HepG2 (cell line): ENCODE measurements around the gene BAZ1A. TPM values are rescaled to one million over a fixed set of nuclear protein-coding genes. Genes with fewer than 3 reads are reported as not detected.

Experiments used
- ATAC-seq: fragments of 200-7000 bp; cut with Tn5 transposase; 3 replicates; pipeline ENCODE4 v1.9.1; 2020; ENCODE audit warnings: mild to moderate bottlenecking, moderate library complexity
- BruUV-seq: library from RNA; stranded (reverse); fragments of 400-500 nt; replicated peaks from 2 replicates; lab custom pipeline; 2021; lab: Mats Ljungman, UMichigan
- CTCF ChIA-PET: fragments of 300-600 bp; formaldehyde crosslinking; extraction: SDS; loops from one replicate; lab custom pipeline; 2021; ENCODE audit warnings: low total read pairs, inconsistent platforms, low intra/inter-chr PET ratio; lab: Yijun Ruan, JAX
- POLR2A ChIA-PET: fragments of 350-600 bp; sonication (Branson Sonifier 250); formaldehyde crosslinking; loops from one replicate; lab custom pipeline; 2020; ENCODE audit warnings: antibody characterized with exemption, inconsistent platforms; lab: Yijun Ruan, JAX
- DNase-seq: peaks from one replicate; pipeline ENCODE4 v3.0.0-alpha.2; 2015; ENCODE audit warnings: low spot score
- FAIRE-seq: peaks from 3 replicates; lab custom pipeline; 2011; peaks lifted over from hg19 to GRCh38; lab: Jason Lieb, UNC
- H2AFZ ChIP-seq: one replicate; pipeline ENCODE4 v1.6.1; 2011; ENCODE audit warnings: low read length, inconsistent platforms
- H3K27ac ChIP-seq: fragments of 300-600 bp; 3 replicates; pipeline ENCODE4 v1.8.0; 2011; ENCODE audit warnings: mixed run types, mild to moderate bottlenecking, mixed read lengths, low read length, inconsistent platforms; ENCODE audit not compliant: insufficient read depth; ENCODE audit errors: extremely low read length
- H3K27me3 ChIP-seq, 2 experiments: fragments of 200-600 bp in 1 of 2; 2 replicates in 1 of 2; 3 replicates in 1 of 2; pipeline versions ENCODE4 v1.6.0 to v1.8.0; 2011; ENCODE audit warnings: low read length in 2 of 2, mild to moderate bottlenecking in 2 of 2, moderate library complexity in 2 of 2, inconsistent platforms in 1 of 2; ENCODE audit not compliant: insufficient read depth in 2 of 2, control insufficient read depth in 1 of 2
- H3K36me3 ChIP-seq, 2 experiments: fragments of 200-600 bp in 1 of 2; replicated peaks in 1 of 2; 2 replicates in 1 of 2; 3 replicates in 1 of 2; pipeline versions ENCODE4 v1.5.1 to v1.8.0; 2011; ENCODE audit warnings: low read length in 2 of 2, inconsistent platforms in 1 of 2; ENCODE audit not compliant: insufficient read depth in 2 of 2, control insufficient read depth in 1 of 2
- H3K4me1 ChIP-seq: 2 replicates; pipeline ENCODE4 v1.5.1; 2012; ENCODE audit warnings: low read length, inconsistent platforms; ENCODE audit not compliant: insufficient read depth
- H3K4me2 ChIP-seq: 2 replicates; pipeline ENCODE4 v1.6.0; 2011; ENCODE audit warnings: low read depth, low read length, inconsistent platforms
- H3K4me3 ChIP-seq, 3 experiments: fragments of 200-600 bp in 1 of 3; sonication (generic), shearing (Covaris generic) in 1 of 3; replicated peaks in 1 of 3; 2 replicates each; pipeline ENCODE4 v1.5.1; 2011 to 2016; ENCODE audit warnings: low read length in 3 of 3, inconsistent platforms in 2 of 3, low read depth in 2 of 3, mild to moderate bottlenecking in 2 of 3, control low read depth in 1 of 3, mixed read lengths in 1 of 3; ENCODE audit not compliant: insufficient read depth in 1 of 3
- H3K79me2 ChIP-seq: one replicate; pipeline ENCODE4 v1.6.1; 2011; ENCODE audit warnings: low read length, inconsistent platforms; ENCODE audit not compliant: insufficient read depth
- H3K9ac ChIP-seq: 2 replicates; pipeline ENCODE4 v1.6.0; 2011; ENCODE audit warnings: mild to moderate bottlenecking, low read depth, low read length, inconsistent platforms; ENCODE audit not compliant: insufficient read depth
- H3K9me3 ChIP-seq: 2 replicates; pipeline ENCODE4 v1.5.1; 2012; ENCODE audit warnings: mild to moderate bottlenecking, low read length
- H4K20me1 ChIP-seq: 2 replicates; pipeline ENCODE4 v1.6.0; 2011; ENCODE audit warnings: inconsistent platforms, mild to moderate bottlenecking, low read length, moderate library complexity; ENCODE audit not compliant: insufficient read depth
- ATF4 ChIP-seq, 2 experiments: fragments of 450-650 bp in 1 of 2; sonication (generic) in 1 of 2; formaldehyde crosslinking; IDR thresholded peaks; 2 replicates each; pipeline versions ENCODE4 v1.5.0 to v1.8.0; 2020 to 2022; ENCODE audit warnings: mild to moderate bottlenecking in 1 of 2, missing genetic modification reagents in 1 of 2
- CENPT ChIP-seq: sonication (generic); formaldehyde crosslinking; IDR thresholded peaks from 2 replicates; pipeline ENCODE4 v1.8.0; 2022; ENCODE audit warnings: low read depth, mild to moderate bottlenecking, moderate library complexity, missing genetic modification reagents
- HNRNPH1 ChIP-seq: fragments of 200-400 bp; formaldehyde crosslinking; optimal IDR thresholded peaks from 2 replicates; pipeline ENCODE3; 2017; ENCODE audit warnings: mild to moderate bottlenecking, low read depth, low read length
- KDM5B ChIP-seq: sonication (generic); formaldehyde crosslinking; IDR thresholded peaks from 2 replicates; pipeline ENCODE4 v1.4.0; 2020; ENCODE audit warnings: missing genetic modification reagents, mild to moderate bottlenecking, borderline replicate concordance
- TGIF2 ChIP-seq: IDR thresholded peaks from 2 replicates; pipeline ENCODE4 v1.6.1; 2016; ENCODE audit warnings: control low read depth, missing compliant biosample characterization
- ZFX ChIP-seq: sonication (generic); formaldehyde crosslinking; IDR thresholded peaks from 2 replicates; pipeline ENCODE4 v1.4.0; 2020; ENCODE audit warnings: mild to moderate bottlenecking, low read depth, missing genetic modification reagents, moderate library complexity
- ZNF331 ChIP-seq: sonication (generic); formaldehyde crosslinking; IDR thresholded peaks from 2 replicates; pipeline ENCODE4 v1.4.0; 2020; ENCODE audit warnings: missing genetic modification reagents
- WGBS: methylation state at CpG from one replicate; pipeline ENCODE4 v1.1.6; 2017; ENCODE audit warnings: low lambda C conversion rate; 5-methylcytosine and 5-hydroxymethylcytosine counted together
- in situ Hi-C: cut with HindIII; loops from 2 replicates; pipeline ENCODE4 v1.10.0; 2017; ENCODE audit warnings: low pct_unique_long_range_greater_than_20kb; ENCODE audit not compliant: extremely low pct_ligation_motif_present
- intact Hi-C: fragments of 100-400 bp; cut with micrococcal nuclease; formaldehyde crosslinking; loops from one replicate; pipeline ENCODE4 v1.10.0; 2022; ENCODE audit not compliant: unreplicated experiment
- polyA plus RNA-seq, 8 experiments: library from polyadenylated mRNA; depleted of rRNA in 3 of 8; stranded (reverse) in 7 of 8; unstranded in 1 of 8; fragments of >200 nt; fragmentation: Illumina TruSeq in 4 of 8; extraction: Trizol in 4 of 8; gene quantifications; 2 replicates each; pipeline versions ENCODE4 v1.2.1 to v1.2.3, GENCODE V29; 2011 to 2016; ENCODE audit warnings: low read depth in 4 of 8, missing spikeins in 1 of 8, mixed read lengths in 1 of 8; ENCODE audit not compliant: insufficient read depth in 1 of 8
- total RNA-seq, 5 experiments: library from RNA; depleted of rRNA; stranded (reverse); fragments of >200 nt; fragmentation: Illumina TruSeq; extraction: Trizol; gene quantifications; 2 replicates each; pipeline ENCODE4 v1.2.3, GENCODE V29; 2016; ENCODE audit warnings: low read depth in 1 of 5
- TF ChIP-seq, protein P1 (sequence below): sonication (generic); formaldehyde crosslinking; IDR thresholded peaks from 2 replicates; pipeline ENCODE4 v1.5.0; 2020; ENCODE audit warnings: missing genetic modification reagents, mild to moderate bottlenecking, borderline replicate concordance
- TF ChIP-seq, protein P2 (sequence below), 2 experiments: sonication (generic) in 1 of 2; formaldehyde crosslinking in 1 of 2; IDR thresholded peaks; 2 replicates each; pipeline versions ENCODE4 v1.5.1 to v1.6.1; 2011 to 2020; ENCODE audit warnings: borderline replicate concordance in 1 of 2, low read depth in 1 of 2, low read length in 1 of 2, mild to moderate bottlenecking in 1 of 2, missing genetic modification reagents in 1 of 2, moderate library complexity in 1 of 2
- TF ChIP-seq, protein P3 (sequence below): IDR thresholded peaks from 2 replicates; pipeline ENCODE4 v1.6.1; 2016; ENCODE audit warnings: low read depth
- TF ChIP-seq, protein P4 (sequence below): IDR thresholded peaks from 2 replicates; pipeline ENCODE4 v1.6.1; 2016; ENCODE audit warnings: control low read depth

Gene BAZ1A
- total and polyA plus RNA-seq, 2 of the 13 experiments (the other 11 are each of a cell fraction or from before 2014, with no cell fraction given): 20.9 to 56.8 TPM

- peaks cover 5 to 13% of the 10 kb centered on the region in 2 experiments; a peak in 4 of 5 replicates for H3K36me3 ChIP-seq
- no peak overlapping the region for H3K27ac ChIP-seq
- H3K4me3 ChIP-seq: no peak overlapping the region
- TF ChIP-seq, protein P1, sequence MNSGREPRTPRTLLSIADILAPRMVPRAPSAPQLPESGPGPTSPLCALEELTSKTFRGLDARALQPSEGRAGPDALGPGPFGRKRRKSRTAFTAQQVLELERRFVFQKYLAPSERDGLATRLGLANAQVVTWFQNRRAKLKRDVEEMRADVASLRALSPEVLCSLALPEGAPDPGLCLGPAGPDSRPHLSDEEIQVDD (CRISPR knock-in tag): no peak
- TF ChIP-seq KDM5B (no peak), ZFX (CRISPR knock-in tag) (no peak), ATF4 (CRISPR knock-in tag; IDR thresholded peaks at IDR 0.05) (0 out of 4 replicates have a peak, but pooled peaks of 1 of the 2 experiments have one; percentile 17)
- no peak overlapping the region for H3K9ac ChIP-seq
- H2AFZ ChIP-seq: no peak overlapping the region
- POLR2A ChIA-PET: no interaction called here
- in situ Hi-C loops (no loop called here), intact Hi-C loops (no loop called here)
- BruUV-seq: no TSS peak
- H3K79me2 ChIP-seq: no peaks in the 10 kb centered on the region
- FAIRE-seq (no peak), ATAC-seq (no peak), DNase-seq (no peak)
- no peak overlapping the region for H3K4me2 ChIP-seq
- no peaks in the 10 kb centered on the region for H4K20me1 ChIP-seq
- WGBS: 94% methylated on average over 1 of the region's 1 CpG
- peaks cover 7% of the 10 kb centered on the region; the same call in 1 of the 2 replicates for H3K4me1 ChIP-seq
- no peaks in the 10 kb centered on the region for H3K9me3 ChIP-seq
- no peaks in the 10 kb centered on the region for H3K27me3 ChIP-seq
- CTCF ChIA-PET: no interaction called here
Observed at GRCh38 chr14:34776611-34777010, 98.5 kb downstream of the BAZ1A start.

DNA sequence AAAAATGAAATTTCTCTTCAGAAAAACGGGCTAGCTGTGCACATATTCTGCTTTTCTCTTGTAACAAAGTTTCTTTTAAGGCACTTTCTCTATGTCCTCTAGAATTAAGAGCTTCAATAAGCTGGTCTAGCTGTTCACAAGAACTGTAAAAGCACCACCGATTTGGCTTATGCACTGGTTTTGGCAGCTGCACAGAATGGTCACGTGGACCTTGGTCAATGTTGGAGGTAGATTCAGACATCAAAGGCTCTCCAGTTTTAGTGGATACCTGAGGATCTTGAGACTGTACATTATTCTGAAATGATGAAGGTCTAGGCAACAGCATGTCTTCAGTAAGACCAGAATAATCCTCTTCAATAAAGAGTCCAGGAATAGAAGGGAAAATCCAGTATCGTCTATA, 99.2 kb downstream of the BAZ1A start:
- Histone ChIP-seq H3K9me3 (no peaks in the 10 kb centered on the region), H3K4me1 (peaks cover 7% of the 10 kb centered on the region; the same call in 1 of the 2 replicates), H3K27ac (no peak overlapping the region), H2AFZ (no peak overlapping the region), H3K27me3 (no peaks in the 10 kb centered on the region), H3K4me2 (no peak overlapping the region), H4K20me1 (no peaks in the 10 kb centered on the region), H3K79me2 (no peaks in the 10 kb centered on the region), H3K36me3 (peaks cover 4 to 7% of the 10 kb centered on the region in 2 experiments; a peak in 3 of 5 replicates), H3K9ac (no peak overlapping the region), H3K4me3 (no peak overlapping the region)
- no TSS peak for BruUV-seq
- DNase-seq (peak; percentile 27), FAIRE-seq (no peak), ATAC-seq (peak; percentile 67)
- in situ Hi-C loops: no loop called here
- POLR2A ChIA-PET: no interaction called here
- CTCF ChIA-PET: no interaction called here
- intact Hi-C loops: no loop called here
- WGBS: 85% methylated on average over 4 of the region's 4 CpGs
- TF ChIP-seq ZNF331 (CRISPR knock-in tag) (peak; percentile 12; the same call in 1 of the 2 replicates), CENPT (no peak), HNRNPH1 (no peak), TGIF2 (no peak)
- TF ChIP-seq, protein P2, sequence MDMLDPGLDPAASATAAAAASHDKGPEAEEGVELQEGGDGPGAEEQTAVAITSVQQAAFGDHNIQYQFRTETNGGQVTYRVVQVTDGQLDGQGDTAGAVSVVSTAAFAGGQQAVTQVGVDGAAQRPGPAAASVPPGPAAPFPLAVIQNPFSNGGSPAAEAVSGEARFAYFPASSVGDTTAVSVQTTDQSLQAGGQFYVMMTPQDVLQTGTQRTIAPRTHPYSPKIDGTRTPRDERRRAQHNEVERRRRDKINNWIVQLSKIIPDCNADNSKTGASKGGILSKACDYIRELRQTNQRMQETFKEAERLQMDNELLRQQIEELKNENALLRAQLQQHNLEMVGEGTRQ (IDR thresholded peaks at IDR 0.05; ENCODE audit: low read depth, low read length): no peak
- TF ChIP-seq, protein P2 (CRISPR knock-in tag; IDR thresholded peaks at IDR 0.05; ENCODE audit: borderline replicate concordance): no peak
- TF ChIP-seq, protein P3, sequence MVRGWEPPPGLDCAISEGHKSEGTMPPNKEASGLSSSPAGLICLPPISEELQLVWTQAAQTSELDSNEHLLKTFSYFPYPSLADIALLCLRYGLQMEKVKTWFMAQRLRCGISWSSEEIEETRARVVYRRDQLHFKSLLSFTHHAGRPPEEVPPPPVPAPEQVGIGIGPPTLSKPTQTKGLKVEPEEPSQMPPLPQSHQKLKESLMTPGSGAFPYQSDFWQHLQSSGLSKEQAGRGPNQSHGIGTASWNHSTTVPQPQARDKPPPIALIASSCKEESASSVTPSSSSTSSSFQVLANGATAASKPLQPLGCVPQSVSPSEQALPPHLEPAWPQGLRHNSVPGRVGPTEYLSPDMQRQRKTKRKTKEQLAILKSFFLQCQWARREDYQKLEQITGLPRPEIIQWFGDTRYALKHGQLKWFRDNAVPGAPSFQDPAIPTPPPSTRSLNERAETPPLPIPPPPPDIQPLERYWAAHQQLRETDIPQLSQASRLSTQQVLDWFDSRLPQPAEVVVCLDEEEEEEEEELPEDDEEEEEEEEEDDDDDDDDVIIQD (CRISPR knock-in tag): 0 out of 2 replicates have a peak, but pooled peaks have one; percentile 44
- TF ChIP-seq, protein P4, sequence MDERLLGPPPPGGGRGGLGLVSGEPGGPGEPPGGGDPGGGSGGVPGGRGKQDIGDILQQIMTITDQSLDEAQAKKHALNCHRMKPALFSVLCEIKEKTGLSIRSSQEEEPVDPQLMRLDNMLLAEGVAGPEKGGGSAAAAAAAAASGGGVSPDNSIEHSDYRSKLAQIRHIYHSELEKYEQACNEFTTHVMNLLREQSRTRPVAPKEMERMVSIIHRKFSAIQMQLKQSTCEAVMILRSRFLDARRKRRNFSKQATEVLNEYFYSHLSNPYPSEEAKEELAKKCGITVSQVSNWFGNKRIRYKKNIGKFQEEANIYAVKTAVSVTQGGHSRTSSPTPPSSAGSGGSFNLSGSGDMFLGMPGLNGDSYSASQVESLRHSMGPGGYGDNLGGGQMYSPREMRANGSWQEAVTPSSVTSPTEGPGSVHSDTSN (CRISPR knock-in tag): no peak
